Gastrocnemius medialis (tissue), 4 donors: ENCODE data around the gene ST6GALNAC2.

Source experiments
- POLR2A ChIP-seq, 2 donors: fragments of 450-650 bp; IDR thresholded peaks; one replicate each; pipeline ENCODE4 v1.6.1; 2017; ENCODE audit warnings: antibody characterized with exemption in 2 of 2, mild to moderate bottlenecking in 2 of 2, moderate library complexity in 2 of 2
- TF ChIP-seq, protein P1 (sequence below), 5 experiments: fragments of 450-650 bp in 3 of 5; fragments of 200-600 bp in 2 of 5; sonication (generic) in 2 of 5; IDR thresholded peaks in 4 of 5; conservative IDR thresholded peaks in 1 of 5; 1 replicate in 4 of 5; 2 replicates in 1 of 5; pipeline ENCODE4 v1.5.1; 2016 to 2019; ENCODE audit warnings: antibody characterized with exemption in 5 of 5, mild to moderate bottlenecking in 3 of 5, moderate library complexity in 3 of 5

DNA sequence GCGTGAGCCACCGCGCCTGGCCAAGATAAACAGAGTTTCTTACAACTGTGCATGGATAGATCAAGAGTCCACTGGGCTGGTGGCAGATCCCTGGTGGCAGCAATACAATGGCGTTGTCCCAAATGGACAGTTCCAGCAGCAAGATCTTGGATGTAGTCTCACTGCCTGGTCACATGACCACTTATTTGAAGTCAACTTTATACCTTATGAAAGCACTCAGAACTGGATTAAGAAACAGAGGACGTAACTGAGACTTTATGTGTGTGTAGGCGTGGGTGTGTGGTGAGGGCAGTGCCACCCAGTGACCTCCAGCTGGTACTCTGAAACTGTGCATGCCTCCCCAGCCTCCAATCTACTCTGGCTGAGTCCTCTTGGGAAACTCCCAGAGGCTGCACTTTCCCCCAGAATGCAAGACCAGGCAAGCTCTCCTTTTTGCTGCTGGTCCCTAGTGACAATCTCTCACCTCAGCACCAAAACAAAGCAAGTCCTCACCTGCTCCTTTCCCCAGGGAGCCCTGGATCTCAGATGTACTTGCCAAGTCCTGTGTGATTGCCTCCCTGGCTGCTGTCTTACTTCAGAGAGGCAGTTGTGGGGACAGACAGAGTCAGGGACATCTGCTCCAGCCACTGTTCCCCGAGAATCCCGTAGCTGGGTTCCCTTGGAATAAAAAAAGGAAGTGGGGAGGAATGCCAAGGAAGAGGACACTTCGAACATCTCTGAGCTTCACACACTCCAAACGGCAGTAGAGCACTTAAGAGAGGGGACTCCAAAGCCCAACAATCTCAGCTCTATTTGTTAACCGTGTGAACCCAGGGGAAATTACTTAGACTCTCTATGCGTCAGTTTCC is 11.7 kb upstream of the ST6GALNAC2 start:
- TF ChIP-seq, protein P1, sequence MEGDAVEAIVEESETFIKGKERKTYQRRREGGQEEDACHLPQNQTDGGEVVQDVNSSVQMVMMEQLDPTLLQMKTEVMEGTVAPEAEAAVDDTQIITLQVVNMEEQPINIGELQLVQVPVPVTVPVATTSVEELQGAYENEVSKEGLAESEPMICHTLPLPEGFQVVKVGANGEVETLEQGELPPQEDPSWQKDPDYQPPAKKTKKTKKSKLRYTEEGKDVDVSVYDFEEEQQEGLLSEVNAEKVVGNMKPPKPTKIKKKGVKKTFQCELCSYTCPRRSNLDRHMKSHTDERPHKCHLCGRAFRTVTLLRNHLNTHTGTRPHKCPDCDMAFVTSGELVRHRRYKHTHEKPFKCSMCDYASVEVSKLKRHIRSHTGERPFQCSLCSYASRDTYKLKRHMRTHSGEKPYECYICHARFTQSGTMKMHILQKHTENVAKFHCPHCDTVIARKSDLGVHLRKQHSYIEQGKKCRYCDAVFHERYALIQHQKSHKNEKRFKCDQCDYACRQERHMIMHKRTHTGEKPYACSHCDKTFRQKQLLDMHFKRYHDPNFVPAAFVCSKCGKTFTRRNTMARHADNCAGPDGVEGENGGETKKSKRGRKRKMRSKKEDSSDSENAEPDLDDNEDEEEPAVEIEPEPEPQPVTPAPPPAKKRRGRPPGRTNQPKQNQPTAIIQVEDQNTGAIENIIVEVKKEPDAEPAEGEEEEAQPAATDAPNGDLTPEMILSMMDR (IDR thresholded peaks at IDR 0.05 in 4 of 5, conservative IDR thresholded peaks at IDR 0.05 in 1 of 5) = no peak
- TF ChIP-seq POLR2A (IDR thresholded peaks at IDR 0.05) = no peak
